HepG2 (cell line): ENCODE results near the gene AUH. TPM values are rescaled to one million over a fixed set of nuclear protein-coding genes. Genes with fewer than 3 reads are reported as not detected.

Source experiments
- AFF4 ChIP-seq: sonication (generic); formaldehyde crosslinking; IDR thresholded peaks from 2 replicates; pipeline ENCODE4 v1.4.0; 2020; ENCODE audit warnings: missing genetic modification reagents
- AKAP8 ChIP-seq: sonication (generic); formaldehyde crosslinking; IDR thresholded peaks from 2 replicates; pipeline ENCODE4 v1.5.1; 2020; ENCODE audit warnings: mild to moderate bottlenecking, missing genetic modification reagents
- BORCS8-MEF2B ChIP-seq: sonication (generic); formaldehyde crosslinking; IDR thresholded peaks from 2 replicates; pipeline ENCODE4 v1.8.0; 2022; ENCODE audit warnings: mild to moderate bottlenecking, missing genetic modification reagents
- GATAD2A ChIP-seq: IDR thresholded peaks from 2 replicates; pipeline ENCODE4 v1.6.1; 2016
- HOXA3 ChIP-seq: sonication (generic); formaldehyde crosslinking; IDR thresholded peaks from 2 replicates; pipeline ENCODE4 v1.5.0; 2020; ENCODE audit warnings: missing genetic modification reagents
- MED8 ChIP-seq: sonication (generic); formaldehyde crosslinking; IDR thresholded peaks from 2 replicates; pipeline ENCODE4 v1.8.1; 2023; ENCODE audit warnings: mild to moderate bottlenecking, missing genetic modification reagents; ENCODE audit not compliant: insufficient replicate concordance
- SMYD3 ChIP-seq: sonication (generic); formaldehyde crosslinking; IDR thresholded peaks from 2 replicates; pipeline ENCODE4 v1.8.1; 2023; ENCODE audit warnings: mild to moderate bottlenecking, missing genetic modification reagents
- ZIK1 ChIP-seq: sonication (generic); formaldehyde crosslinking; IDR thresholded peaks from 2 replicates; pipeline ENCODE4 v1.5.0; 2020; ENCODE audit warnings: mild to moderate bottlenecking, low read depth, missing genetic modification reagents, borderline replicate concordance
- ZKSCAN1 ChIP-seq: fragments of 150-350 bp; IDR thresholded peaks from 2 replicates; pipeline ENCODE4 v1.6.1; 2014; ENCODE audit warnings: low read length
- ZNF569 ChIP-seq: sonication (generic); formaldehyde crosslinking; IDR thresholded peaks from 2 replicates; pipeline ENCODE4 v1.5.0; 2020; ENCODE audit warnings: mild to moderate bottlenecking, missing genetic modification reagents, moderate library complexity, borderline replicate concordance
- ZNF580 ChIP-seq: IDR thresholded peaks from 2 replicates; pipeline ENCODE4 v1.6.1; 2016; ENCODE audit warnings: low read depth, borderline replicate concordance
- ZNF766 ChIP-seq: sonication (generic); formaldehyde crosslinking; IDR thresholded peaks from 2 replicates; pipeline ENCODE4 v1.5.0; 2020; ENCODE audit warnings: missing genetic modification reagents, borderline replicate concordance
- ZNF816 ChIP-seq: sonication (generic); formaldehyde crosslinking; IDR thresholded peaks from 2 replicates; pipeline ENCODE4 v1.8.0; 2022; ENCODE audit warnings: missing genetic modification reagents, mild to moderate bottlenecking, borderline replicate concordance
- ZSCAN5A ChIP-seq: sonication (generic); formaldehyde crosslinking; IDR thresholded peaks from 2 replicates; pipeline ENCODE4 v1.8.0; 2022; ENCODE audit warnings: mild to moderate bottlenecking, missing genetic modification reagents, borderline replicate concordance
- polyA plus RNA-seq, 8 experiments: library from polyadenylated mRNA; depleted of rRNA in 3 of 8; stranded (reverse) in 7 of 8; unstranded in 1 of 8; fragments of >200 nt; fragmentation: Illumina TruSeq in 4 of 8; extraction: Trizol in 4 of 8; gene quantifications; 2 replicates each; pipeline versions ENCODE4 v1.2.1 to v1.2.3, GENCODE V29; 2011 to 2016; ENCODE audit warnings: low read depth in 4 of 8, missing spikeins in 1 of 8, mixed read lengths in 1 of 8; ENCODE audit not compliant: insufficient read depth in 1 of 8
- total RNA-seq, 5 experiments: library from RNA; depleted of rRNA; stranded (reverse); fragments of >200 nt; fragmentation: Illumina TruSeq; extraction: Trizol; gene quantifications; 2 replicates each; pipeline ENCODE4 v1.2.3, GENCODE V29; 2016; ENCODE audit warnings: low read depth in 1 of 5
- TF ChIP-seq, protein P1 (sequence below): sonication (generic); formaldehyde crosslinking; IDR thresholded peaks from 2 replicates; pipeline ENCODE4 v1.5.0; 2020; ENCODE audit warnings: mild to moderate bottlenecking, missing genetic modification reagents, borderline replicate concordance
- TF ChIP-seq, protein P2 (sequence below): sonication (generic); formaldehyde crosslinking; IDR thresholded peaks from 2 replicates; pipeline ENCODE4 v1.5.1; 2020; ENCODE audit warnings: missing genetic modification reagents, mild to moderate bottlenecking, borderline replicate concordance

The AUH gene
- total and polyA plus RNA-seq, 2 of the 13 experiments (the other 11 are each of a cell fraction or from before 2014, with no cell fraction given) = 25.8 to 31.9 TPM

DNA sequence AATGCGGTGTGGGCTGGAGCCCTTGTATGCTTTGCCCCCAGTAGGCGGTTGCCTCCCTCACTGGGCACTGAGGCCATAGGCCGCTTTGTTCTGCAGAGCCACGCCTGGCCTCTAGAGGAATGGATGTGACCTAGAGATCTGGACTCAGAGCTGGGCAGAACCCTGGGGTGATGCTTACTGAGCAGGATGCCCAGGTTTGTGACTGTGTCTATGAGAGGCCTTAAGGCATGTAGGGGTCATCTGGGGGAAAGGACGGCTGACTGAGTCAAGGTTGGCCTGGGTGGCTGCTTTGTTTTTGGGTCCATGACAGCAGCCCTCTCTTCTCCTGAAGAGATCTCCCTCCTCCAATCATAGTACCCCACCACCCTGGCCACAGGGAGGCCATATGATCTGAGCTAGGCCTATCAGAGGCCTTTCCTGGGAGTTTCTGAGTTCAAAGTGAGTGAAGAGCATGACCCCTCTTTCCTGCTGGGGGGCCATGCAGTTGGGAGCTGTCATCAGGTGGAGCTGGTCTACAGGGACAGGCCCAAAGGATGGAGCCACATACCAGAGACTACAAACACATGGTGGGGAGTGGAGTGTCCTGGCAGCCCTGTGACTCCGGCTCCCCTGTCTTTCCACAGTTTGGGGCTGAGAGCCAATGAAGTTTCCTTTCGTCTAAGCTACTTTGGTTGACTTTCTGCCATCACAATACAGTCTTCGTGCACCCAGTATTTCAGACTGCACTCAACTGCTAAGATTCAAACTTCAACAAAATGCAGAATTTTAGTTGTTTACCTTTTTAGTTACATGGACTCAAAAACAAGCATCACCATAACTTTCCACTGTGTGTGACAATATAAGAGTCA lies 165.4 kb downstream of the AUH start (continued):
- TF ChIP-seq ZNF580 (peak; percentile 29; the same call in 1 of the 2 replicates), ZNF816 (CRISPR knock-in tag) (no peak), GATAD2A (peak; percentile 6; the same call in 1 of the 2 replicates), MED8 (CRISPR knock-in tag) (peak; percentile 26), ZKSCAN1 (no peak), ZSCAN5A (CRISPR knock-in tag) (peak; percentile 22; the same call in 1 of the 2 replicates), ZIK1 (CRISPR knock-in tag) (peak; percentile 9; the same call in 1 of the 2 replicates), BORCS8-MEF2B (CRISPR knock-in tag) (peak; percentile 56; the same call in 1 of the 2 replicates), AKAP8 (CRISPR knock-in tag) (no peak), ZNF569 (CRISPR knock-in tag) (no peak), AFF4 (CRISPR knock-in tag) (peak; percentile 14), ZNF766 (CRISPR knock-in tag) (0 out of 2 replicates have a peak, but pooled peaks have one; percentile 25), SMYD3 (0 out of 2 replicates have a peak, but pooled peaks have one; percentile 8), HOXA3 (CRISPR knock-in tag) (0 out of 2 replicates have a peak, but pooled peaks have one; percentile 14)
- TF ChIP-seq, protein P1, sequence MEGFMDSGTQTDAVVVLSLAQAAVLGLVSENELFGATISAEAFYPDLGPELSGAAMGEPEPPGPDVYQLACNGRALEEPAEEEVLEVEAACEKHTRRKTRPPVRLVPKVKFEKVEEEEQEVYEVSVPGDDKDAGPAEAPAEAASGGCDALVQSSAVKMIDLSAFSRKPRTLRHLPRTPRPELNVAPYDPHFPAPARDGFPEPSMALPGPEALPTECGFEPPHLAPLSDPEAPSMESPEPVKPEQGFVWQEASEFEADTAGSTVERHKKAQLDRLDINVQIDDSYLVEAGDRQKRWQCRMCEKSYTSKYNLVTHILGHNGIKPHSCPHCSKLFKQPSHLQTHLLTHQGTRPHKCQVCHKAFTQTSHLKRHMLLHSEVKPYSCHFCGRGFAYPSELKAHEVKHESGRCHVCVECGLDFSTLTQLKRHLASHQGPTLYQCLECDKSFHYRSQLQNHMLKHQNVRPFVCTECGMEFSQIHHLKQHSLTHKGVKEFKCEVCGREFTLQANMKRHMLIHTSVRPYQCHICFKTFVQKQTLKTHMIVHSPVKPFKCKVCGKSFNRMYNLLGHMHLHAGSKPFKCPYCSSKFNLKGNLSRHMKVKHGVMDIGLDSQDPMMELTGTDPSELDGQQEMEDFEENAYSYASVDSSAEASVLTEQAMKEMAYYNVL (CRISPR knock-in tag) = peak; percentile 59; the same call in 1 of the 2 replicates
- TF ChIP-seq, protein P2, sequence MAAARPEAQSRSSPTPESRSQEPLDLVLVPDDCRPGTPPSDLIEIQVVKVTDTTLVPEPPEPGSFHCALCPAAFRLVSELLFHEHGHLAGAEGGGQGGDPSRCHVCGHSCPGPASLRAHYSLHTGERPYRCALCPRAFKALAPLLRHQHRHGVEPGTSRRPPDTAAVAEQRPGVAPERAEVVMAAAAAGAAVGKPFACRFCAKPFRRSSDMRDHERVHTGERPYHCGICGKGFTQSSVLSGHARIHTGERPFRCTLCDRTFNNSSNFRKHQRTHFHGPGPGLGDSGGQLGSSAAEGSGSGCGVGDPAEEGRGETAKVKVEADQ (CRISPR knock-in tag) = no peak
